SK-N-SH treated with all-trans-retinoic acid at 6 μM for 48 hours (cell line): ENCODE results near the gene CYLC2.

Experiments
- ZFP3 ChIP-seq: fragments of 250-450 bp; sonication (Bioruptor Pico); IDR thresholded peaks from 2 replicates; pipeline ENCODE4 v1.5.0; 2020; ENCODE audit warnings: mild to moderate bottlenecking, moderate library complexity
- ZFP30 ChIP-seq: fragments of 450-650 bp; formaldehyde crosslinking; IDR thresholded peaks from 2 replicates; pipeline ENCODE4 v1.5.0; 2022; ENCODE audit warnings: mild to moderate bottlenecking, moderate library complexity
- ZNF8 ChIP-seq: fragments of 450-650 bp; formaldehyde crosslinking; IDR thresholded peaks from 2 replicates; pipeline ENCODE4 v1.5.0; 2020; ENCODE audit warnings: mild to moderate bottlenecking, moderate library complexity

GRCh38 chr9:102966999-102967398 lies 28.1 kb upstream of the CYLC2 start:
- TF ChIP-seq ZFP3 (CRISPR knock-in tag) (no peak), ZFP30 (no peak), ZNF8 (CRISPR knock-in tag) (no peak)
